GM19397 (cell line): ENCODE measurements around the gene ADAM23.

Experiments used
- ATAC-seq: cut with Tn5 transposase; IDR thresholded peaks from one replicate; pipeline ENCODE4 v1.9.1; 2021; ENCODE audit warnings: mild to moderate bottlenecking, moderate library complexity; ENCODE audit not compliant: unreplicated experiment

The ADAM23 gene

GRCh38 chr2:206562375-206562774, 119.0 kb downstream of the ADAM23 start:
- no peak for ATAC-seq

GRCh38 chr2:206563374-206563773, 120.0 kb downstream of the ADAM23 start:
- no peak for ATAC-seq

GRCh38 chr2:206565666-206566065, 122.3 kb downstream of the ADAM23 start:
- ATAC-seq = no peak

- ATAC-seq = no peak
Measured at GRCh38 chr2:206569470-206569869, 126.1 kb downstream of the ADAM23 start.

GRCh38 chr2:206570199-206570598, 126.9 kb downstream of the ADAM23 start:
- no peak for ATAC-seq

GRCh38 chr2:206572725-206573124, 129.4 kb downstream of the ADAM23 start:
- no peak for ATAC-seq

GRCh38 chr2:206573793-206574192, 130.5 kb downstream of the ADAM23 start:
- no peak for ATAC-seq

GRCh38 chr2:206584323-206585116, 141.2 kb downstream of the ADAM23 start:
- no peak for ATAC-seq

- ATAC-seq = no peak
Measured at GRCh38 chr2:206585335-206585734, 142.0 kb downstream of the ADAM23 start.

GRCh38 chr2:206586609-206587008, 143.3 kb downstream of the ADAM23 start:
- ATAC-seq = no peak

- ATAC-seq = no peak
Measured at GRCh38 chr2:206597717-206598218, 154.4 kb downstream of the ADAM23 start.

GRCh38 chr2:206603243-206603642, 159.9 kb downstream of the ADAM23 start:
- ATAC-seq = no peak

- ATAC-seq = no peak
Measured at GRCh38 chr2:206610451-206610850, 167.1 kb downstream of the ADAM23 start.

- ATAC-seq = no peak
Measured at GRCh38 chr2:206611191-206611590, 167.9 kb downstream of the ADAM23 start.

GRCh38 chr2:206611736-206612135, 168.4 kb downstream of the ADAM23 start:
- ATAC-seq = no peak

- no peak for ATAC-seq
Measured at GRCh38 chr2:206614811-206615210, 171.5 kb downstream of the ADAM23 start.

- no peak for ATAC-seq
Measured at GRCh38 chr2:206615417-206616089, 172.2 kb downstream of the ADAM23 start.

GRCh38 chr2:206616151-206616550, 172.8 kb downstream of the ADAM23 start:
- no peak for ATAC-seq

- ATAC-seq = no peak
Measured at GRCh38 chr2:206619011-206619410, 175.7 kb downstream of the ADAM23 start.

- no peak for ATAC-seq
Measured at GRCh38 chr2:206626108-206626507, 182.8 kb downstream of the ADAM23 start.

- ATAC-seq = no peak
Measured at GRCh38 chr2:206627632-206628031, 184.3 kb downstream of the ADAM23 start.

GRCh38 chr2:206631340-206631739, 188.0 kb downstream of the ADAM23 start:
- ATAC-seq = no peak
